Inferior parietal cortex (tissue), 1 donor: ENCODE measurements around the gene AGAP1.

Experiments used
- DNase-seq: peaks from one replicate; pipeline ENCODE4 v3.0.0-alpha.2; 2016; ENCODE audit errors: extremely low spot score

Gene AGAP1

GRCh38 chr2:235765181-235765820, 271.5 kb downstream of the AGAP1 start:
- DNase-seq: peak; percentile 55

- peak; percentile 97 for DNase-seq
These were observed 272.4 kb downstream of the AGAP1 start for GRCh38 chr2:235766278-235766677.

GRCh38 chr2:235768606-235769005, 274.8 kb downstream of the AGAP1 start:
- no peak for DNase-seq

GRCh38 chr2:235769046-235769445, 275.2 kb downstream of the AGAP1 start:
- DNase-seq: no peak

GRCh38 chr2:235770909-235771820, 277.3 kb downstream of the AGAP1 start:
- no peak for DNase-seq

- no peak for DNase-seq
These were observed 279.5 kb downstream of the AGAP1 start for GRCh38 chr2:235773188-235773928.

- DNase-seq: no peak
These were observed 280.5 kb downstream of the AGAP1 start for GRCh38 chr2:235774153-235774870.

- no peak for DNase-seq
These were observed 282.7 kb downstream of the AGAP1 start for GRCh38 chr2:235776531-235776930.

GRCh38 chr2:235779444-235779896, 285.6 kb downstream of the AGAP1 start:
- peak; percentile 75 for DNase-seq

- DNase-seq: no peak
These were observed 286.6 kb downstream of the AGAP1 start for GRCh38 chr2:235780401-235780800.

- no peak for DNase-seq
These were observed 287.9 kb downstream of the AGAP1 start for GRCh38 chr2:235781775-235782174.

GRCh38 chr2:235784788-235785187, 290.9 kb downstream of the AGAP1 start:
- no peak for DNase-seq

GRCh38 chr2:235789552-235789951, 295.7 kb downstream of the AGAP1 start:
- no peak for DNase-seq

- no peak for DNase-seq
These were observed 299.4 kb downstream of the AGAP1 start for GRCh38 chr2:235793163-235793752.

GRCh38 chr2:235799281-235799680, 305.4 kb downstream of the AGAP1 start:
- no peak for DNase-seq

- no peak for DNase-seq
These were observed 308.7 kb downstream of the AGAP1 start for GRCh38 chr2:235802542-235802941.

GRCh38 chr2:235803028-235803427, 309.2 kb downstream of the AGAP1 start:
- DNase-seq: no peak

- no peak for DNase-seq
These were observed 310.8 kb downstream of the AGAP1 start for GRCh38 chr2:235804676-235805075.

- peak; percentile 17 for DNase-seq
These were observed 313.3 kb downstream of the AGAP1 start for GRCh38 chr2:235806986-235807750.

- no peak for DNase-seq
These were observed 314.5 kb downstream of the AGAP1 start for GRCh38 chr2:235808366-235808765.
